Heart left ventricle (tissue), 13 donors: ENCODE data around the gene KRTAP10-6.

Experiments used
- POLR2A ChIP-seq, 2 donors: fragments of 450-650 bp; IDR thresholded peaks; one replicate each; pipeline ENCODE4 v1.6.1; 2017; ENCODE audit warnings: antibody characterized with exemption in 2 of 2, mild to moderate bottlenecking in 2 of 2, moderate library complexity in 2 of 2
- TF ChIP-seq, protein P1 (sequence below), 12 donors: fragments of 200-600 bp; sonication (generic) in 4 of 12; IDR thresholded peaks; one replicate each; pipeline versions ENCODE4 v1.5.0 to v1.8.0; 2018 to 2022; ENCODE audit warnings: antibody characterized with exemption in 12 of 12, mild to moderate bottlenecking in 5 of 12
- donor health status: ischemic (EF 13 %, LVEDD 7.1; RV severe dilation, severe dysfunction).
- donor health status: DM: no; HTN: yes; CAD: no.
- donor health status: DM: no; HTN: no; CAD: no.
- donor health status: ischemic (EF 25% LVEDD 6.9; RV normal size, moderate dysfunction).
- donor health status: ischemic (EF 25% LVEDD 5.7; RV mildly dilated, moderate dysfunction).
- donor health status: ischemic (EF 35%, LVEDD 5.7; RV mildly dilated, moderate dysfunction).
- donor health status: nonischemic (EF 11% LVEDD 7.7; RV severe dilation, severe dysfunction).
- donor health status: DM: yes; HTN: yes; CAD: no.
- donor health status: PGD.
- donor health status: ischemic (EF 29% LVEDD 5.4; RV normal size, mild dysfunction).
- donor health status: nonischemic (EF 23%, LVEDD 6.1; RV moderate dilation, normal function).

DNA sequence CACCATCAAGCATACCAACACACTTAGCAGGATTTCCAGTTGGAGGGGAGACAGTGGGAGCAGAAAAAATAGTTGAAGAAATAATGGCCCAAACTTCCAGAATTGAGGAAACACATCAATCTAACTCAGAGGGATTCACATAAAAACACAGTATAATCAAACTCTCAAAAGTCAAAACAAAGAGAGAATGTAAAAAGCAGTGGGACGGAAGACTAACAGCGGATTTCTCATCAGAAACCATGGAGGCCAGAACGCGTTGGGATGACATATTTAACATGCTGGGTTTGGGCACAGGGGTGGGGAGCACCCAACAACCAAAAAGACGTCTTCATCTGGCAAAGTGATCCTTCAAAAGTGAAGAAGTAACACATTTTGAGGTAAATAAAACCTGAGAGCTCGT is 27.6 kb upstream of the KRTAP10-6 start:
- TF ChIP-seq POLR2A (IDR thresholded peaks at IDR 0.05), result no peak
- TF ChIP-seq, protein P1, sequence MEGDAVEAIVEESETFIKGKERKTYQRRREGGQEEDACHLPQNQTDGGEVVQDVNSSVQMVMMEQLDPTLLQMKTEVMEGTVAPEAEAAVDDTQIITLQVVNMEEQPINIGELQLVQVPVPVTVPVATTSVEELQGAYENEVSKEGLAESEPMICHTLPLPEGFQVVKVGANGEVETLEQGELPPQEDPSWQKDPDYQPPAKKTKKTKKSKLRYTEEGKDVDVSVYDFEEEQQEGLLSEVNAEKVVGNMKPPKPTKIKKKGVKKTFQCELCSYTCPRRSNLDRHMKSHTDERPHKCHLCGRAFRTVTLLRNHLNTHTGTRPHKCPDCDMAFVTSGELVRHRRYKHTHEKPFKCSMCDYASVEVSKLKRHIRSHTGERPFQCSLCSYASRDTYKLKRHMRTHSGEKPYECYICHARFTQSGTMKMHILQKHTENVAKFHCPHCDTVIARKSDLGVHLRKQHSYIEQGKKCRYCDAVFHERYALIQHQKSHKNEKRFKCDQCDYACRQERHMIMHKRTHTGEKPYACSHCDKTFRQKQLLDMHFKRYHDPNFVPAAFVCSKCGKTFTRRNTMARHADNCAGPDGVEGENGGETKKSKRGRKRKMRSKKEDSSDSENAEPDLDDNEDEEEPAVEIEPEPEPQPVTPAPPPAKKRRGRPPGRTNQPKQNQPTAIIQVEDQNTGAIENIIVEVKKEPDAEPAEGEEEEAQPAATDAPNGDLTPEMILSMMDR (IDR thresholded peaks at IDR 0.05), result no peak
